Iris pigment epithelial cell (primary cell): ENCODE data around the gene PHKG1.
"Not testable (repeated sequence)": the region's sequence is repeated elsewhere in the genome, so short reads cannot be mapped to it uniquely, and the experiment has no call there.

Experiments
- DNase-seq: peaks from one replicate; pipeline ENCODE4 v3.0.0-alpha.2; 2011; ENCODE audit warnings: low read depth

The PHKG1 gene

DNA sequence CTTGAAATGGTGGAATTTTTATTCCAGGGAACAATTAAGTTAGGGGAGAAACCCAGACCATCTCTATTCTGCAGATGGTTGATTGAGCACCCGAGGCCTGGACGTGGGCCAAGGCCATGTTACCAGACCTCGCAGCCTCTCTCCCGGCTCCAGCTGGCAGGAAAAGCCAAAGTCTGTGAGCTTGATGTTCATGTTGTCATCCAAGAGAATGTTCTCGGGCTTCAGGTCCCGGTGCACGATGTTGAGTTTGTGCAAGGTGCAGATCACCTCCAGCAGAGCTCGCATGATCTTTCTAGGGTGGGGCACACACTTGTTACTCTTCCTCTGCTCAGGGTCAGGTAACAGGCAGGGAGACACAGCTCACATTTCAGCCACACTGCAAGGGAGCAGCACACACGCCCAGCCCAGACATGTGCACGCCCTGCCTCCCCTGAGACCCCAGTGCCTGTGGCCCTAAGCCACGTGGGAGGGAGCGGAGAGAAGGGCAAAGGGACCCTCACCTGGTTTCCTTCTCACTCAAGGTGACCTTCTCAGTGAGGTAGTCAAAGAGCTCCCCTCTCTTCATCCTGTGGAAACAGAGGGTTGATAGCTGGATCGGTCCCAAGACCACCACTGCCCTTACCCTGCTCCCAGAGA, 9.5 kb downstream of the PHKG1 start:
- no peak for DNase-seq

DNA sequence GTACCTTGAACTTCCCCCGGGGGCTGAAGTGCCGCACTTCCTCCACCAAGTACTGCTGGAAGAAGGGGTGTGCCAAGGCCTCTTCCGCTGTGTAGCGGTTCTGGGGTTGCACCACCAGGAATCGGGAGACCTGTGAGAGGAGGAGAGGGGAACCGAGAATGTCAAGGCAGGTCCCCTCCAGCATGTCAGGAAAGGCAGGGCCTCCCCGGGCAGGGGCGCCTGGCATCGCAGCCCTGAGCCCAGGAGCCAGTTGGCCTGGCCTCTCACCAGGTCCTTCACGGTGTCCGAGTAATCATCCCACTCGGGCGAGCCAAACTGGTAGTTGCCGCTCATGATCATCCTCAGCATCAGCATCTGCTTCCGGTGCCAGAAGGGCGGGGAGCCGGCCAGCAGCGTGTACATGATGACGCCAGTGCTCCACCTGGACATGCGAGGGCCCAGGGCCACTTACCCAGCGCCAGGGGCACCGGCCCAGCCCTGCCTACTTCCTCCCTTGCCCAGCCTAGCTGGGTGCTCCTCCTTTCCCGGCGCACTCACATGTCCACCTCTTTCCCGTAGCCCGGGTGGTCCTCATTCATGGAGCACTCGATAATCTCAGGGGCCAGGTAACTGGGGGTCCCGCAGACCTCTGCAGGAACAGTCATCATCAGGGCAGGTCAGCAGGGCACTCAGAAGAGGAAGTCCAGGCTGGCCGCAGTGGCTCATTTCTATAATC, 11.0 kb downstream of the PHKG1 start:
- no peak for DNase-seq

GRCh38 chr7:56080726-56081435, 11.9 kb downstream of the PHKG1 start:
- not testable (repeated sequence) for DNase-seq

DNA sequence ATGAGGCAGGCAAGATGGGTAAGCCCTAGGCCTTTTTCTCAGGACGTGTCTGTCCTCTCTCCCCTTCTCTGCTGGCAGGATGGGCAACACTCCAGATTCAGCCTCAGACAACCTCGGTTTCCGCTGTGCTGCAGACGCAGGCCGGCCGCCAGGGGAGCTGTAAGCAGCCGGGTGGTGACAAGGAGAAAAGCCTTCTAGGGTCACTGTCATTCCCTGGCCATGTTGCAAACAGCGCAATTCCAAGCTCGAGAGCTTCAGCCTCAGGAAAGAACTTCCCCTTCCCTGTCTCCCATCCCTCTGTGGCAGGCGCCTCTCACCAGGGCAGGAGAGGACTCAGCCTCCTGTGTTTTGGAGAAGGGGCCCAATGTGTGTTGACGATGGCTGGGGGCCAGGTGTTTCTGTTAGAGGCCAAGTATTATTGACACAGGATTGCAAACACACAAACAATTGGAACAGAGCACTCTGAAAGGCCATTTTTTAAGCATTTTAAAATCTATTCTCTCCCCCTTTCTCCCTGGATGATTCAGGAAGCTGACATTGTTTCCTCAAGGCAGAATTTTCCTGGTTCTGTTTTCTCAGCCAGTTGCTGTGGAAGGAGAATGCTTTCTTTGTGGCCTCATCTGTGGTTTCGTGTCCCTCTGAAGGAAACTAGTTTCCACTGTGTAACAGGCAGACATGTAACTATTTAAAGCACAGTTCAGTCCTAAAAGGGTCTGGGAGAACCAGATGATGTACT, 13.1 kb downstream of the PHKG1 start:
- peak; percentile 81 for DNase-seq

DNA sequence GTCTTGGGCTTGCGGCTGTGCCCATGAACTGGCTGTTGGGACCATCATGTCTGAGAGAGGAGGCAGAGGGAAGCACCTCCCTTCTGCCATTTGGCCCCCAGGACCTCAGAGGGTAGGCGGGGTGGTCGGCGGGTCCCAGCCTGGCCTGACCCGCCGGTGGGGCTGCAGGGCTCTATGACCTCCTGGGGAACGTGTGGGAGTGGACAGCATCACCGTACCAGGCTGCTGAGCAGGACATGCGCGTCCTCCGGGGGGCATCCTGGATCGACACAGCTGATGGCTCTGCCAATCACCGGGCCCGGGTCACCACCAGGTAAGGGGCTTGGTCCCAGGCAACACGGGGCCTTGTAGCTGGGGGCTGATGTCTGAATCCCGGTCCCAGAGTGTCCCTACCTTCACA, 14.6 kb downstream of the PHKG1 start:
- DNase-seq, result no peak

- no peak for DNase-seq
Measured at GRCh38 chr7:56077681-56078080, 15.1 kb downstream of the PHKG1 start.

DNA sequence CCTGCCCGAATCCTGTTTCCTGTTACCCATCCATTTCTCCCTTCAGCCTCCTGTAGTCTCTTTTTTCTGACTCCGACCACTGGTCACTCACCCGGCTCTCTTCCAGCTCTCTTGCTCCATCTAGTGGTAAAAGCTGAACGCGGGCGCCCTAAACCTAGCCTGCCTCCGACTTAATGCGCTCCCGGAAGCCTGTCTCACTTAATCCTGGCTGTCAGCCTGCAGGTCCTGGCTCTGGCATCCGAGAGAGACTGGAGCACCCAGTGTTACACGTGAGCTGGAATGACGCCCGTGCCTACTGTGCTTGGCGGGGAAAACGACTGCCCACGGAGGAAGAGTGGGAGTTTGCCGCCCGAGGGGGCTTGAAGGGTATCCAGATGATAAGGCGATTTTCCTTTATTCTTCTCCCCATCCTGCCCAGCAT, 18.4 kb downstream of the PHKG1 start:
- DNase-seq, result peak; percentile 75

DNA sequence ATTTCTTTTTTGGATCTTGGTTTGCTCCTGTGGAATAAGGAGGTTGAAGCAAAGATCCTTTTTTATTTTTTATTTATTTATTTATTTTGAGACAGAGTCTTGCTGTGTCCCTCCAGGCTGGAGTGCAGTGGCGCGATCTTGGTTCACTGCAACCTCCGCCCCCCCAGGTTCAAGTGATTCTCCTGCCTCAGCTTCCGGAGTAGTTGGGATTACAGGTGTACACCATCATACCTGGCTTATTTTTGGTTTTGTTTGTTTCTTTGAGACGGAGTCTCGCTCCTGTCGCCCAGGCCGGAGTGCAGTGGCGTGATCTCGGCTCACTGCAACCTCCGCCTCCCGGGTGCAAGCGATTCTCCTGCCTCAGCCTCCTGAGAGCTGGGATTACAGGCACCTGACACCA, 26.4 kb downstream of the PHKG1 start:
- not testable (repeated sequence) for DNase-seq

DNA sequence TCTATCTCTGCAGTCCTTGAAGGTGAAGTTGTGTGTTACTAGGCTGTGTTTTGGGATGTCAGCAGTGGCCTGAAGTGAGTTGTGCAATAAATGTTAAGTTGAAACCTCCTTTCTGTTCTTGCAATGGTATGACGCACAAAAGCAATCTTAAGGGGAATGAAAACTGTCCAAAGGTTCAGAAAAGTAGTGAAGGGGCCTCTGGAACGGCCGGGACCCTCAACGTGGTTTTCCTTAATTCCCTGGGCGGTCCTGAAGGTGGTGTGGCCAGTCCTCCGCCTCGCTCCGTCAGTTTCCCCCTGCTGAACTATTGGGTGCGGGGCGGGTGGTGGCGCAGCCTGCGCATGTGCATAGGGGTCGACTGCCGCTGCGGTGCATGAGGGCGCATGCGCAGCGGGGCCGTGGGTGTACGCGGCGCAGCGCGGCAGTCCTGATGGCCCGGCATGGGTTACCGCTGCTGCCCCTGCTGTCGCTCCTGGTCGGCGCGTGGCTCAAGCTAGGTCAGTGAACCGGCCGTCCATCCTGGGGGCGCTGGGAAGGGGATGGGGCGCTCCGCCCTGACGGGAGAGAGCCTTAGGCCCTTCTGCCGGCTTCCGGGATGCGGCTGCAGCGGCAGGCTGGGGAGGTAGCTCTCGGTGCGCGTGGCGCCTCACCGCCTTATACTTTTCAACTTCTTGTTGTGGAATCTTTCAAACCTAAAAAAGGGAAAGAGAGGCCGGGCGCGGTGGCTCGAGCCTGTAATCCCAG, 28.7 kb downstream of the PHKG1 start, which contains the start of gene SUMF2:
Gene SUMF2, plus strand, starts transcription at position 405 of the 744 bp plus-strand sequence. Its CDS starts 26 bp downstream, at position 431.
- DNase-seq, result peak; percentile 88

GRCh38 chr7:56063500-56063881, 29.3 kb downstream of the PHKG1 start:
- DNase-seq, result no peak

GRCh38 chr7:56062382-56062781, 30.4 kb downstream of the PHKG1 start:
- DNase-seq, result peak; percentile 89

- no peak for DNase-seq
Measured at GRCh38 chr7:56053993-56054392, 38.8 kb downstream of the PHKG1 start.

DNA sequence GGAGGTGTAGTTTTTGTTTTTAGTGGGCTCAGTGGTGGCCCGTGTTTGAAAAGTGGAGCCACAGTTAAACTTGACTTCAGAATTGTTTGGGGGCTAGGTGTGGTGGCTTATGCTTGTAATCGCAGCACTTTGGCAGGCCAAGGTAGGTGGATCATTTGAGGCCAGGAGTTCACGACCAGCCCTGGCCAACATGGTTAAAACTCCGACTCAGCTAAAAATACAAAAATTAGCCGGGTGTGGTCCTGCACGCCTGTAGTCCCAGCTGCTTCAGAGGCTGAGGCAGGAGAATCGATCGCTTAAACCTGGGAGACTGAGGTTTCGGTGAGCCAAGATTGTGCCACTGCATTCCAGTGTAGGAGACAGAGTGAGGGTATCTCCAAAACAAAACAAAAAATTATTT, 39.4 kb downstream of the PHKG1 start:
- no peak for DNase-seq

GRCh38 chr7:56051339-56052191, 41.2 kb downstream of the PHKG1 start, which contains the start of the genes CCT6A and PSPH:
CCT6A (plus strand) TSS chr7:56051765; CDS start chr7:56051849, 84 bp downstream.
PSPH (minus strand) TSS chr7:56051444; CDS start chr7:56021212, 30,232 bp downstream.
- DNase-seq, result peak; percentile 99

- no peak for DNase-seq
Measured at GRCh38 chr7:56051053-56051338, 41.8 kb downstream of the PHKG1 start.

GRCh38 chr7:56048763-56049162, 44.0 kb downstream of the PHKG1 start:
- not testable (repeated sequence) for DNase-seq

- DNase-seq, result no peak
Measured at GRCh38 chr7:56048245-56048644, 44.5 kb downstream of the PHKG1 start.

DNA sequence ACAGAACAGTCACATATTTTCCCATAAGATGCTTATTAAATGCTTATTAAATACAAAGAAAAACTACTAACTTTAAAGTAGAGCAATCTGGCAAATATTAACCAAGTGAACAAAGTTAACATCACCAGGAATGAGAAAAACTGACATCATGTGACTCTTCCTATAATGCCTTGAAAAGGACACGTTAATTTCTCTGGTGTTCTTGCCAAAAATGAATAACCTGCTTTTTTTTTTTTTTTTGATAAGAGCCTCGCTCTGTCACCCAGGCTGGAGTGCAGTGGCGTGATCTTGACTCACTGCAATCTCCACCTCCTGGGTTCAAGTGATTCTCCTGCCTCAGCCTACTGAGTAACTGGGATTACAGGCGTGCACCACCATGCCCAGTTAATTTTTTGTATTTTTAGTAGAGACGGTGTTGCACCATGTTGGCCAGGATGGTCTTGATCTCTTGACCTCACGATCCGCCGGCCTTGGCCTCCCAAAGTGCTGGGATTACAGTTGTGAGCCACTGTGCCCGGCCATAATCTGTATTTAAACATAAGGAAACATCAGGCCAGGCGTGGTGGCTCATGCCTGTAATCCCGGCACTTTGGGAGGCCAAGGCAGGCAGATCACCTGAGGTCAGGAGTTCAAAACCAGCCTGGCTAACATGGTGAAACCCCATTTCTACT, 45.2 kb downstream of the PHKG1 start:
- DNase-seq, result peak; percentile 17

- DNase-seq, result peak; percentile 96
Measured at GRCh38 chr7:56046721-56047445, 45.9 kb downstream of the PHKG1 start.
